MM.1S (cell line): ENCODE data around the gene RRN3.

Experiments used
- DNase-seq: peaks from one replicate; pipeline ENCODE4 v3.0.0-alpha.2; 2015
- H2AFZ ChIP-seq: fragments of 300-600 bp; sonication (generic); 2 replicates; pipeline ENCODE4 v1.6.0; 2016; ENCODE audit warnings: antibody characterized with exemption, low read length
- H3F3A ChIP-seq: fragments of 300-600 bp; sonication (generic); 2 replicates; pipeline ENCODE4 v1.6.1; 2016; ENCODE audit warnings: mild to moderate bottlenecking, antibody characterized with exemption, low read length, moderate library complexity, mixed read lengths; ENCODE audit not compliant: insufficient read depth
- H3K27ac ChIP-seq: fragments of 300-600 bp; sonication (generic); 2 replicates; pipeline ENCODE4 v1.5.1; 2016; ENCODE audit warnings: mild to moderate bottlenecking, low read length
- H3K27me3 ChIP-seq: fragments of 300-600 bp; sonication (generic); replicated peaks from 2 replicates; pipeline ENCODE4 v1.6.0; 2016; ENCODE audit warnings: low read length; ENCODE audit not compliant: insufficient read depth
- H3K36me3 ChIP-seq: fragments of 300-600 bp; sonication (generic); replicated peaks from 2 replicates; pipeline ENCODE4 v1.6.1; 2016; ENCODE audit warnings: mild to moderate bottlenecking, low read length, mixed read lengths; ENCODE audit not compliant: insufficient read depth
- H3K4me1 ChIP-seq: fragments of 300-600 bp; sonication (generic); 2 replicates; pipeline ENCODE4 v1.6.1; 2016; ENCODE audit warnings: low read length, mixed read lengths
- H3K4me2 ChIP-seq: fragments of 300-600 bp; sonication (generic); 2 replicates; pipeline ENCODE4 v1.6.0; 2016; ENCODE audit warnings: low read depth, low read length
- H3K4me3 ChIP-seq: fragments of 300-600 bp; sonication (generic); 2 replicates; pipeline ENCODE4 v1.5.1; 2016; ENCODE audit warnings: low read length, mixed read lengths
- H3K79me2 ChIP-seq: fragments of 300-600 bp; sonication (generic); 2 replicates; pipeline ENCODE4 v1.6.1; 2016; ENCODE audit warnings: mixed run types, low read length, mixed read lengths
- H3K9ac ChIP-seq: fragments of 300-600 bp; sonication (generic); 2 replicates; pipeline ENCODE4 v1.6.1; 2016; ENCODE audit warnings: low read length, mixed read lengths
- H3K9me2 ChIP-seq: fragments of 300-600 bp; sonication (generic); replicated peaks from 2 replicates; pipeline ENCODE4 v1.6.1; 2016; ENCODE audit warnings: mild to moderate bottlenecking, low read length, mixed read lengths; ENCODE audit not compliant: insufficient read depth
- H3K9me3 ChIP-seq: fragments of 300-600 bp; sonication (generic); replicated peaks from 2 replicates; pipeline ENCODE4 v1.6.1; 2016; ENCODE audit warnings: mild to moderate bottlenecking, low read length, mixed read lengths; ENCODE audit not compliant: insufficient read depth
- H4K20me1 ChIP-seq: fragments of 300-600 bp; sonication (generic); 2 replicates; pipeline ENCODE4 v1.6.1; 2016; ENCODE audit warnings: mild to moderate bottlenecking, low read length, moderate library complexity, mixed read lengths; ENCODE audit not compliant: insufficient read depth
- EZH2 ChIP-seq: fragments of 300-600 bp; sonication (generic); optimal IDR thresholded peaks from 2 replicates; pipeline ENCODE3; 2017; ENCODE audit warnings: low read depth, mild to moderate bottlenecking, antibody characterized with exemption, low read length, mixed read lengths
- EZH2phosphoT487 ChIP-seq: fragments of 300-600 bp; sonication (generic); IDR thresholded peaks from 2 replicates; pipeline ENCODE4 v1.6.1; 2018; ENCODE audit warnings: antibody characterized with exemption, low read length
- TF ChIP-seq, protein P1 (sequence below): fragments of 300-600 bp; sonication (generic); IDR thresholded peaks from 2 replicates; pipeline ENCODE4 v1.5.1; 2016; ENCODE audit warnings: antibody characterized with exemption, low read length, mixed read lengths

The RRN3 gene

DNA sequence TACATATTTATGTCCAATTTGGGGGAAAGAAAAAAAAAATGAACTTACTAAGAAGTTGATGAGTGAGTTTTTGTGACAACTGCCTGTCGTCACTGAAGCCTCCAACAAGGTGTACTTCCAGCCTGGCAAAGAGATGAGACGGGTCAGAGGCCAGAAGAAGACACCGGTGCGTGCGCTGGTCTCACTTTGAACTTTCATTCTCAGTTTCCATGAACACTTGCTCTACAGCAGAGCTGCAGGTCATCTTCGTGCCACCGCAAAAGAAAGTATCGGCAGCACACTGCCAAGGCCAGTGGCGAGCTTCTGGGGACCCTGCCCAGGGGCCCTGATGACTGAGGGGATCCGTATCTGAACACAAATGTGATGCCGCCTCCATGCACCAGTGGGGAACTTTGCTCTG lies 49.8 kb downstream of the RRN3 start:
- H4K20me1 ChIP-seq: no peaks in the 10 kb centered on the region
- no peaks in the 10 kb centered on the region for H3K9me2 ChIP-seq
- peaks cover 3% of the 10 kb centered on the region; the same call in 1 of the 2 replicates for H3K36me3 ChIP-seq
- 0 out of 2 replicates have a peak, but pooled peaks cover 7% of the 10 kb centered on the region for H3K79me2 ChIP-seq
- no peak overlapping the region for H3K4me2 ChIP-seq
- H3K4me3 ChIP-seq: no peak overlapping the region
- no peaks in the 10 kb centered on the region for H3F3A ChIP-seq
- DNase-seq: no peak
- no peak overlapping the region for H2AFZ ChIP-seq
- no peak overlapping the region for H3K9ac ChIP-seq
- no peak overlapping the region for H3K27ac ChIP-seq
- H3K9me3 ChIP-seq: no peaks in the 10 kb centered on the region
- no peaks in the 10 kb centered on the region for H3K27me3 ChIP-seq
- TF ChIP-seq, protein P1, sequence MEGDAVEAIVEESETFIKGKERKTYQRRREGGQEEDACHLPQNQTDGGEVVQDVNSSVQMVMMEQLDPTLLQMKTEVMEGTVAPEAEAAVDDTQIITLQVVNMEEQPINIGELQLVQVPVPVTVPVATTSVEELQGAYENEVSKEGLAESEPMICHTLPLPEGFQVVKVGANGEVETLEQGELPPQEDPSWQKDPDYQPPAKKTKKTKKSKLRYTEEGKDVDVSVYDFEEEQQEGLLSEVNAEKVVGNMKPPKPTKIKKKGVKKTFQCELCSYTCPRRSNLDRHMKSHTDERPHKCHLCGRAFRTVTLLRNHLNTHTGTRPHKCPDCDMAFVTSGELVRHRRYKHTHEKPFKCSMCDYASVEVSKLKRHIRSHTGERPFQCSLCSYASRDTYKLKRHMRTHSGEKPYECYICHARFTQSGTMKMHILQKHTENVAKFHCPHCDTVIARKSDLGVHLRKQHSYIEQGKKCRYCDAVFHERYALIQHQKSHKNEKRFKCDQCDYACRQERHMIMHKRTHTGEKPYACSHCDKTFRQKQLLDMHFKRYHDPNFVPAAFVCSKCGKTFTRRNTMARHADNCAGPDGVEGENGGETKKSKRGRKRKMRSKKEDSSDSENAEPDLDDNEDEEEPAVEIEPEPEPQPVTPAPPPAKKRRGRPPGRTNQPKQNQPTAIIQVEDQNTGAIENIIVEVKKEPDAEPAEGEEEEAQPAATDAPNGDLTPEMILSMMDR: no peak
- TF ChIP-seq EZH2phosphoT487 (no peak), EZH2 (no peak)
- H3K4me1 ChIP-seq: no peaks in the 10 kb centered on the region

DNA sequence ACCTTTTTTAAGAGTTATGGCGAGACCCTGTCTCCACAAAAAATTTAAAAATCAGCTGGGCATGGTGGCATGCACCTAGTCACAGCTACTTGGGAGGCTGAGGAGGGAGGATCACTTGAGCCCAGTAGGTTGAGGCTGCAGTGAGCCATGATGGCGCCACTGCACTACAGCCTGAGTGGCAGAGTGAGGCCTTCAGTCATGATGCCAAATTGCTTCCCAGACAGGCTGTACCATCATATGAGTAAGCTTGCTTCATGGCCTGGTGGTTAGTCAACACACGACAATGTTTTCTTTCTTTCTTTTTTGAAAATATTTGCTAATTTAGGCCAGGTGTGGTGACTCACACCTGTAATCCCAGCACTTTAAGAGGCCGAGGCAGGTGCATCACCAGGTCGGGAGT lies 50.7 kb downstream of the RRN3 start:
- Histone ChIP-seq H3K4me2 (no peak overlapping the region), H3K9me3 (no peaks in the 10 kb centered on the region), H3K9me2 (no peaks in the 10 kb centered on the region), H3K4me1 (no peaks in the 10 kb centered on the region), H3F3A (no peaks in the 10 kb centered on the region), H3K36me3 (peaks cover 6% of the 10 kb centered on the region; the same call in 1 of the 2 replicates), H3K79me2 (0 out of 2 replicates have a peak, but pooled peaks cover 7% of the 10 kb centered on the region), H2AFZ (no peak overlapping the region), H3K27ac (no peak overlapping the region), H3K9ac (no peak overlapping the region), H3K4me3 (no peak overlapping the region), H4K20me1 (no peaks in the 10 kb centered on the region), H3K27me3 (no peaks in the 10 kb centered on the region)
- TF ChIP-seq, protein P1: no peak
- no peak for TF ChIP-seq EZH2
- no peak for TF ChIP-seq EZH2phosphoT487
- no peak for DNase-seq

DNA sequence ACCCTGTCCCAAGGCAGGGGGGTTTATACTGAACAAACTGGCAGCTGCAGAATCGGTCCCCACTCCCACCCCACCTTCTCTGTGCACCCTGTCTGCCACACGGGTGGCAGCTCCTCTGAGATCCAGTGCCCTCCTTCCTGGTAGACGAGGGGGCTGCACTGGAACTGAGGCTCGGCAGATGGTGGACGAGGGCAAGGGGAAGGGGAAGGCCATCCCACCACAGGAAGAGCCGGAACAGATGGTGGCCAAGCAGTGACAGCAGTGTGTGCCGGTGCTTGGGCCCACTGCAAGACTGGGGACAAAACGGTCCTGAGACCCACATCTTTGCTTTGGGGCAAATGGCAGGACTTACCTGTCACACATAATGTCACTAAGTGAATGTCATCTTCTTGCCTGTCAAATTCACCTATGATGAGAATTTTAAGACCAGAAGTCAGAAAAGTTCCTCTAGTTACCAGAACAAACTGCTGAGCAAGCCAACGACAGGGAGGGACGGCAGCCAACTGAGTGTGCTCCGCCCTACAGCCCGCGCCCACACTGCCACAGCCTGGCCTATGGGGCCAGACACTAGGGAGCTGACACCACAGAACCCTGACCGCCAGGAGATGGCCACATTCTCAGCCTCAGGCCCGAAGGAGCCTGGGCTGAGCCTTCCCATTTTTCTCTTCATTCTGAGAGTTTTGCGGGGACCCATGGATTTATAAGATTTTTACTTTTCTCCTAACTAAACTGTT lies 52.6 kb downstream of the RRN3 start:
- Histone ChIP-seq H3K9ac (no peak overlapping the region), H3K4me1 (no peaks in the 10 kb centered on the region), H4K20me1 (no peaks in the 10 kb centered on the region), H3F3A (no peaks in the 10 kb centered on the region), H3K27ac (no peak overlapping the region), H3K79me2 (0 out of 2 replicates have a peak, but pooled peaks cover 7% of the 10 kb centered on the region), H3K9me3 (no peaks in the 10 kb centered on the region), H3K4me2 (no peak overlapping the region), H2AFZ (no peak overlapping the region), H3K9me2 (no peaks in the 10 kb centered on the region), H3K4me3 (no peak overlapping the region), H3K27me3 (no peaks in the 10 kb centered on the region), H3K36me3 (peaks cover 6% of the 10 kb centered on the region; the same call in 1 of the 2 replicates)
- DNase-seq: no peak
- no peak for TF ChIP-seq EZH2
- TF ChIP-seq, protein P1: no peak
- no peak for TF ChIP-seq EZH2phosphoT487
